AG08395 (cell line): ENCODE measurements around the gene DISP2.

Experiments
- DNase-seq: peaks from one replicate; pipeline ENCODE4 v3.0.0; 2012; ENCODE audit warnings: mixed read lengths, low spot score

DISP2 gene

DNA sequence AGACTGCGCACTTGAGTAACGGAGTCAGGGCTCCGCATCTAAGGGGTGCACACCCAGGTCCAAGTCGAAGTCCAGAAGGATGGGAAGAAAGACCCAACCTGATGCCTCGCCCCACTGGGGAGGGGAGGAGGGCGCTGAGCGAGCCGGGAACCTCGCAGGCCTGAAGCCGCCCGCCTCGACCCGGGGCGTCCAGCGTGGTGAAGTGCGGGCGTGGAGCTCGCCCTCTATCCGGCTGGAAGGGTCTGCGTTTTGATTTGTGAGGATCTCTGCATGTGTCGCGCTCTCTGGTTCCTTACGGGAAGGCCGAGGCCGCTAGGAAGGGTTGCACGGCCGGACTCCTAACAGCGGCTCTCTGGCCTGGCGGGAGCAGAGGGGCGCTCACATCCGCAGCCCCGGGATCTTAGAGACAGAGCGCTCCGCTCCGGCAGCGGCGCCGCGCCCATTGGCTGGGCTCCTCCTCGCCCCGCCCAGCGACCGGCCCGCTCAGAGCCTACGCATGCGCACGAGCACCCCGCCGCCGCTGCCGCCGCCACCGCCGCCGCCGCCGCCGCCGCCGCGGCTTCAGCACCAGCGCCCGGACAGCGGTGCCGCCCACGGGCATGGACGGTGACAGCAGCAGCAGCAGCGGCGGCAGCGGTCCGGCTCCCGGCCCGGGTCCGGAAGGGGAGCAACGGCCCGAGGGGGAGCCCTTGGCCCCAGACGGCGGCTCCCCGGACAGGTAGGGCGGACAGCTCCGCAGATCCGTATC is at the start of gene DISP2:
Gene DISP2 (plus strand): TSS at position 497 of the 748 bp plus-strand sequence. CDS start 103 bp downstream, at position 600.
- DNase-seq, result peak; percentile 99

GRCh38 chr15:40309344-40309862 is 48.6 kb upstream of the DISP2 start:
- DNase-seq, result no peak

- DNase-seq, result peak; percentile 55
These were observed 47.7 kb upstream of the DISP2 start for GRCh38 chr15:40310001-40310959.

DNA sequence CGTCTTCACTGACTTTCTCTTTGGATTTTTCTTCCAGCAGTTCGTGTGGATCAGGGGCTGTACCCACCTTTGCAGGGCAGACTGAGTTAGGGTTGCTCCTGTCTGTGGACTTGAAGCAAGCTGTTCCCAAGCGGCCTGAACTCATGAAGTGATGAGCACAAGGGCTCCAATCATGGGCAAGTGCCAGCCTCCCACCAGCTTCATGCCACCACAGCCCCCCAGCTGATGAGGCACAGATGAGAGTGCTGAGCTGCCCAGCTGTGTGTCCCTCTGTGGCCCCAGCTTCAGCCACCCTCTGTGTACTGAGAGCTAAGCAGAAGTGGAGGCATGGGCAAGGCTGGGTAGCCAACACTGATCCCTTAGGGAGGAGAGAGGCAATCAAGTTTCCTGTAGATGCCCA is 47.0 kb upstream of the DISP2 start:
- no peak for DNase-seq

DNA sequence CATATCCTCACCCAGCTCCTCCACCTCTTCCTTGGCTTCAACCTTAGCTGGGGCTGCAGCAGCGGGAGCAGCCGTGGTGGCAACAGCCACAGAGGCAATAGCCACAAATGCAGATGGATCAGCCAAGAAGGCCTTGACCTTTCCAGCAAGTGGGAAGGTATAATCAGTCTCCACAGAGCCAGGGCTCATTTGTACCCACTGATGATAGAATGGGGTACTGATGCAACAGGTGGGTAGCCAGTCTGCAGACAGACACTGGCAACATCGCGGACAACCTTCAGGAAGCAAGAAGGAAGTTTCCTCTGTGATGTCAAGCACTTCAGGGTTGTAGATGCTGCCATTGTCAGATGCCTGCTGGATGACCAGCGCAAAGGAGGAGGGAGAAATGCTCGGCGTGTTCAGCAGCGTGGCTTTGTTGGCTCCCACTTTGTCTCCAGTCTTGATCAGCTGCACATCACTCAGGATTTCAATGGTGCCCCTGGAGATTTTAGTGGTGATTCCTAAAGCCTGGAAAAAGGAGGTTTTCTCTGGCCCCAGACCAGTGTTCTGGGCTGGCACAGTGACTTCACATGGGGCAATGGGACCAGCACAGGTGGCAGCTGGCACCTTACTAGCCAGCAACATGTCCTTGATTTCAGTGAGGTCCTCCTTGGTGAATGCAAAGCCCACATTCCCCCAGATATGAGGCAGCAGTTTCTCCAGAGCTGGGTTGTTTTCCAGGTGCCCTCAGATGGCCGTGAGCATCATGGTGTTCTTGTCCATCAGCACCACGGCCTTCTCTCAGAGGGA is 45.5 kb upstream of the DISP2 start:
- no peak for DNase-seq

GRCh38 chr15:40313531-40314398 is 44.3 kb upstream of the DISP2 start:
- DNase-seq, result peak; percentile 38

- DNase-seq, result peak; percentile 90
These were observed 43.2 kb upstream of the DISP2 start for GRCh38 chr15:40314723-40315276.

DNA sequence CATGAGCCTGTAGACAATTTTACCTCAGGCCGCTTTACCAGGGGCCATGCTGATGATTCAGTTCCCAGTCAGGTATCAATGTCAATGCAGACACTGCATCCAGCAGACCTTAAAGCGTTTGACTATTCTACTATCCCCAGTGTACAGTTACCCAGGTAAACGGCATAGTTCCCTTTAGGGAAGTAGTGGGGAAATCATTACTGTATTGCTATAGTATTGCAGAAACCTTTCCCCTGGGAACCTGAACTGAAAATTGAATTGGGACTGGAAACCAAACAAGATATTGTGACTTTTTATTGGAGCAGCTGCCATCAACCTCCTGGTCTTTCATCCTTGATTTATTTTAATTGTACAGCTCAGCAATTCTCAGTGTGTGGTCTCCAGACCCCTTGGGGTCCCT is 41.1 kb upstream of the DISP2 start:
- no peak for DNase-seq

- DNase-seq, result no peak
These were observed 40.4 kb upstream of the DISP2 start for GRCh38 chr15:40317580-40317979.

DNA sequence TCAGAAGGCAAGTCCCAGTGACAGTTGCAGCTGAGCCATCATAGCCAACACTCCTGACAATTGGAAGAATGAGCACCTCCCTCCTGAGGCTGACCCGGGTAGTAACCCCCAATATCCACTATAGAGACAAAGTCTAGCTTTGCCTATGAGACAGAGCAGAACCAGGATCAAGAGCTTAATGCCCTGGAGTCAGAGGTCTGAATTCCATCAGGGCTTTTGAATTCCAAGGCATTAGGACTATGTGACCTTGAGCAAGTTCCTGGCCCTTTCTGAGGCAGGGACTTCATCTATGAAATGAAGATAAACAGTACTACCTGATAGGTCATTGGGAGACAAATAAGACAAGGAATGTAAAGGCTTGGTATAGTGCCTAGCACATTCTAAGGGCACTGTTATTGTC is 37.6 kb upstream of the DISP2 start:
- no peak for DNase-seq

GRCh38 chr15:40320931-40321371 is 37.1 kb upstream of the DISP2 start:
- peak; percentile 75 for DNase-seq

- no peak for DNase-seq
These were observed 35.3 kb upstream of the DISP2 start for GRCh38 chr15:40322531-40323238.

DNA sequence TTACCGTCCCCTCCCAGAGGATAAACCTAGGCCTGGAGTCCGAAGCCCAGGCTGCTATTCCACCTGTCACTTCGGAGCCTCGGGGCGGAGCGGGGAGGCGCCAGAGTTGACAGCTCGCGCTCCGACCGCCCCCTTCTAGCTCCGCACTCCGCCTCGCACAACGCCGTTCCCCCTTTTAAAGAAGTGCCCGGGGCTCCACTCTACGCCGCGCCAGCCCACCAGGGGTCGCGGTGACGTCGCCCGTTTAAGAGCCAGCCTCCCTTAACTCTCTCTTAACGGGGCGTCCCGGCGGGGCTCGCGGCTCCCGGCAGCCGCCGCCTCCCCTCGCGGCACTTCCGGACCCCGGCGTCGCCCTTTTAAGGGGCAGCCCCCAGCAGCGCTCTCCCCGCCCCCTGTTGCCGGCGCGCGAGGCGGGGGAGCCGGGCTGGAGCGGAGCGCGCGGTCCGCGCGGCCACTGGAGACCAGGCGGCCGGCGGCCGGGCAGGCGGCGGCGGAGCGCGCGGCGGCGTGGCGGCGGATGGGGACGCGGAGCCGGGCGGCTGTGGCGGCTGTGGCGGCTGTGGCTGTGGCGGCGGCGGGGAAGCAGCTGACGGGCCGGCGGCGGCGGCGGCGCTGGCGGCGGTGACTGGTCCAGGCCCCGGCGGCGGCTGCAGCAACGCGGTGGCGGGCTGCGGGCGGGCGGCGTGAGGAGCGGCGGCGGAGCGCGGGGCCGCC is 34.6 kb upstream of the DISP2 start, which contains the start of gene INAFM2:
Gene INAFM2 (plus strand): TSS at position 454 of the 714 bp plus-strand sequence. CDS start 364 bp downstream, outside the sequence.
- peak; percentile 93 for DNase-seq

DNA sequence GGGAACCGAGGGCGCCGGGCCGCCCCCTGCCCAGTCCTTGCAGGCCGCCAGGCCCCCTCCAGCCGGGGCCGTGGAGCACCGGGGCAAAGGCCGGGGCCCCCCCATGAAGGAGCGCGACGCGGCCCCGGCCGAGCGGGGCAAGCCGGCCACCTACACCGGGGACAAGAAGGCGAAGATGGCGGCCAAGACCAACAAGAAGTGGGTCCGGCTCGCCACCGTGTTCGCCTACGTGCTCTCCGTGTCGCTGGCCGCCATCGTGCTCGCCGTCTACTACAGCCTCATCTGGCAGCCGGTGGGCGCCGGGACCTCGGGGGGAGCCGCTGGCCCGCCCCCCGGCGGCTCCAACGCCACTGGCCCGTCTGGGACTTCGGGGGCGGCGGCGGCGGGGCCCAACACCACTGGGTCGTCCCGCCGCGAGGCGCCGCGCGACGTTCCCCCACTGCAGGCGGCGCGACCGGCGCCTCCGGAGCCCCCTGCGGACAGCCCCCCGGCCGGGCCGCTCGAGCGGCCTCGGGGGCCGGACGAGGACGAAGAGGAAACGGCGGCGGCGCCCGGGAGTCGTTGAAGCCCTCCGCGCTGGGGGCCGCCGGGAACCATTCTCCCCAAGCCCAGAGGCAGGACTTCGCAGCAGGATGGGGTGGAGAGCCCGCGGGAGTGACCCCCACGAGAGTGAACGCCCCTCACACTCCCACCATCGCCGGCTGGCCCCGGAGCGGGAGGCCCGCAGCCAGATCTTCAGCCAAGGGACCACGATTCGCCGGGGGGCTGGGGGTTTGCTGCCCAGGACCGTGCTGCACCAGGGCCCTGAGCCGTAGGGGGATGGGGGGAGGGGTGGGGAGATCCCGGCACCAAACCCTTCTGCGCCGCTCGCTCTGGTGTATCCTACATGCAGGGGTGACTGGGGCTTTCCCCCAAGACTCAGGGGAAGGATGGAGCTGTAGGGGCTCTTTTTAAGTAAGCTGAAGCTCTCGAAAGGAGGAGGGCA is 33.8 kb upstream of the DISP2 start:
- no peak for DNase-seq

DNA sequence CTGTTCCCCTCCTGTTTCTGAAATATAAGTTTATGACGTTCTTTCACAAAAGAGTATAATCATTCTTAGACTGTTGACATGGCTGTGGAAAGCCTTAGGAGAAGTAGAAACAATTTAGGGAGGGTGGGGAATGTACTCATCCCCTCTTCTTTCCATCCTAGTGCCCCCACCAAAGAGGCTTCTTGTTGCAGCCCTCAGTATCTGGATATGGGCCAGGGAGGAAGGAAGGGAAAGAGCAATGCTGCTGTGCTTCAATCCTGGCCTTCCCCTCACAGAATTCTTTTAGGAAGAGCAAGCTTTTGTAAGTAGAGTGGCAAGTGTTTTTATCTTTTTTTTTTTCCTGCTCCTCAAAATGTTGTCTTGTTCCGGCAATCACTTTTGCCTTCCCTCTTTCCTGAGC is 32.8 kb upstream of the DISP2 start:
- DNase-seq, result no peak

- DNase-seq, result no peak
These were observed 32.3 kb upstream of the DISP2 start for GRCh38 chr15:40325700-40326099.

DNA sequence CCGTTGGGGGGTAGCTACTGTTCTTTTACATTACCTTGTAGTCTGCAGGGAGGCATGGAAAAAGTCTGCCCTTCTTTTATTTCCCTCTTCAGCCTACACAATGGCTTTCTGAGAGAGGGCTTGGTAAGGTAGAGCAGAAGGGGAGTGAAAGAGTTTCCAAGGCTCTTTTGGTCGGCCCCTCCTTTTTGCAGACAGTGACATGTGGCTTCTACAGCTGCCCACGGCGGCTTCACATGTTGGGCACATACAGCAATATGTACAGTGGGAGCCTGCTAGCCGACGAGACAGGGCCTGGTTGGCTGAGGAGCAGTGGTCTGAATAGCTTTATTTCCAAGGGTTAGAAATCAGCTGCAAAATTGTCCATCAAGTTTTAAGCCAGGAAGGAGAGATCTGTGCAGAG is 30.6 kb upstream of the DISP2 start:
- DNase-seq, result no peak

DNA sequence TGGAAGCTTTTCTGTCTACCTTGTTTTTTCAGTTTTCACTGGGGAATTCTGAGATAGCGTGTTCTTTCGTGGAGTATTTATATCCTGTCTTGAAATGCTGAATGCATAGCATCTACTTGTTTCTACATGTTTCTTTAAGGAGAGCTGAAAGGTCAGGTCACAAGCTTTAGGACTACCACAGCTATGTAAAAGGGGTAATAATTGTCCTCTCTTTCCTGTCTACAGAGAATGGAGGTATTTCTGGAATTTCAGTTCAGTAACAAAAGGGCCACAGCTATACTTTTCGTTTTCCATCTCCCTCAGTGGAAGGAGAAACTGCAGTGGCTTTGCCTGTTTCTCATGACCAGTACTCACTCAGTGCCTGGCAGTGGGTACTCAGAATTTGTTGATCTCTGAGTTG is 29.8 kb upstream of the DISP2 start:
- DNase-seq, result peak; percentile 38
